DOHH2 (cell line): Measurements from ENCODE around the gene ENC1.

ENCODE experiments used
- H3F3A ChIP-seq: fragments of 200-600 bp; sonication (generic), shearing (Covaris generic); 2 replicates; pipeline ENCODE4 v1.6.0; 2016; ENCODE audit warnings: antibody characterized with exemption, mild to moderate bottlenecking; ENCODE audit not compliant: control insufficient read depth, insufficient read depth
- H3K27ac ChIP-seq: fragments of 200-600 bp; sonication (generic); 2 replicates; pipeline ENCODE4 v1.5.1; 2014; ENCODE audit warnings: low read depth, mild to moderate bottlenecking, low read length, moderate library complexity
- H3K27me3 ChIP-seq: fragments of 200-600 bp; sonication (generic); 2 replicates; pipeline ENCODE4 v1.6.1; 2014; ENCODE audit warnings: mild to moderate bottlenecking, low read length, mixed read lengths; ENCODE audit not compliant: control insufficient read depth
- H3K36me3 ChIP-seq: fragments of 200-600 bp; sonication (generic); 2 replicates; pipeline ENCODE4 v1.6.1; 2014; ENCODE audit warnings: mild to moderate bottlenecking, low read length, moderate library complexity, mixed read lengths; ENCODE audit not compliant: control insufficient read depth
- H3K4me1 ChIP-seq: fragments of 200-600 bp; sonication (generic); 2 replicates; pipeline ENCODE4 v1.6.1; 2014; ENCODE audit warnings: mild to moderate bottlenecking, low read length, mixed read lengths; ENCODE audit not compliant: control insufficient read depth
- H3K4me2 ChIP-seq: fragments of 200-600 bp; sonication (generic); 2 replicates; pipeline ENCODE4 v1.6.0; 2014; ENCODE audit warnings: mild to moderate bottlenecking, low read length, moderate library complexity
- H3K4me3 ChIP-seq: fragments of 200-600 bp; sonication (generic); 2 replicates; pipeline ENCODE4 v1.5.1; 2014; ENCODE audit warnings: mild to moderate bottlenecking, low read length, mixed read lengths
- H3K79me2 ChIP-seq: fragments of 200-600 bp; sonication (generic); 2 replicates; pipeline ENCODE4 v1.6.1; 2014; ENCODE audit warnings: mild to moderate bottlenecking, low read length, mixed read lengths; ENCODE audit not compliant: control insufficient read depth
- H3K9me2 ChIP-seq: fragments of 200-600 bp; sonication (generic); replicated peaks from 2 replicates; pipeline ENCODE4 v1.6.1; 2014; ENCODE audit warnings: mild to moderate bottlenecking, low read length, mixed read lengths; ENCODE audit not compliant: control insufficient read depth
- H3K9me3 ChIP-seq: fragments of 200-600 bp; sonication (generic); 2 replicates; pipeline ENCODE4 v1.6.1; 2014; ENCODE audit warnings: antibody characterized with exemption, low read length, mixed read lengths; ENCODE audit not compliant: control insufficient read depth, insufficient read depth
- H4K20me1 ChIP-seq: fragments of 200-600 bp; sonication (generic); 2 replicates; pipeline ENCODE4 v1.6.0; 2014; ENCODE audit warnings: low read depth, mild to moderate bottlenecking, antibody characterized with exemption, low read length, moderate library complexity; ENCODE audit not compliant: control insufficient read depth, insufficient read depth
- CTCF ChIP-seq: fragments of 200-600 bp; sonication (generic); IDR thresholded peaks from one replicate; pipeline ENCODE4 v1.5.1; 2014; ENCODE audit warnings: antibody characterized with exemption, mild to moderate bottlenecking, low read depth, low read length; ENCODE audit not compliant: poor library complexity, severe bottlenecking
- EZH2phosphoT487 ChIP-seq: fragments of 200-600 bp; sonication (generic); IDR thresholded peaks from 2 replicates; pipeline ENCODE4 v1.6.1; 2017; ENCODE audit warnings: borderline replicate concordance, mild to moderate bottlenecking, antibody characterized with exemption, low read length, moderate library complexity, mixed read lengths

Gene ENC1

GRCh38 chr5:74629326-74629725, 11.2 kb downstream of the ENC1 start:
- Histone ChIP-seq H3K79me2 (no peaks in the 10 kb centered on the region), H3K36me3 (no peaks in the 10 kb centered on the region), H3K27me3 (peaks cover 1% of the 10 kb centered on the region; the same call in 1 of the 2 replicates), H3K4me2 (no peak overlapping the region), H3K9me2 (no peaks in the 10 kb centered on the region), H3K4me1 (peaks cover 13% of the 10 kb centered on the region), H4K20me1 (no peaks in the 10 kb centered on the region), H3K9me3 (no peaks in the 10 kb centered on the region), H3K27ac (no peak overlapping the region), H3F3A (no peaks in the 10 kb centered on the region), H3K4me3 (no peak overlapping the region)
- TF ChIP-seq EZH2phosphoT487 (no peak), CTCF (no peak)

- Histone ChIP-seq H3K9me2 (no peaks in the 10 kb centered on the region), H3K36me3 (no peaks in the 10 kb centered on the region), H3K4me2 (no peak overlapping the region), H3K4me1 (peaks cover 13% of the 10 kb centered on the region), H3K27me3 (peaks cover 4% of the 10 kb centered on the region; the same call in 1 of the 2 replicates), H3K4me3 (no peak overlapping the region), H3K79me2 (no peaks in the 10 kb centered on the region), H3K27ac (no peak overlapping the region), H3K9me3 (no peaks in the 10 kb centered on the region), H4K20me1 (no peaks in the 10 kb centered on the region), H3F3A (no peaks in the 10 kb centered on the region)
- TF ChIP-seq CTCF, result no peak
- no peak for TF ChIP-seq EZH2phosphoT487
These were observed 12.2 kb downstream of the ENC1 start for GRCh38 chr5:74628359-74628758.

GRCh38 chr5:74627646-74628279, 12.8 kb downstream of the ENC1 start:
- Histone ChIP-seq H3K4me3 (no peak overlapping the region), H4K20me1 (no peaks in the 10 kb centered on the region), H3K27ac (no peak overlapping the region), H3K4me1 (peaks cover 13% of the 10 kb centered on the region), H3K9me3 (no peaks in the 10 kb centered on the region), H3F3A (no peaks in the 10 kb centered on the region), H3K27me3 (peaks cover 4% of the 10 kb centered on the region; the same call in 1 of the 2 replicates), H3K79me2 (no peaks in the 10 kb centered on the region), H3K4me2 (no peak overlapping the region), H3K36me3 (no peaks in the 10 kb centered on the region), H3K9me2 (no peaks in the 10 kb centered on the region)
- TF ChIP-seq CTCF, result no peak
- no peak for TF ChIP-seq EZH2phosphoT487
